ENCODE measurements around the gene LRRC23.

Gene LRRC23

DNA sequence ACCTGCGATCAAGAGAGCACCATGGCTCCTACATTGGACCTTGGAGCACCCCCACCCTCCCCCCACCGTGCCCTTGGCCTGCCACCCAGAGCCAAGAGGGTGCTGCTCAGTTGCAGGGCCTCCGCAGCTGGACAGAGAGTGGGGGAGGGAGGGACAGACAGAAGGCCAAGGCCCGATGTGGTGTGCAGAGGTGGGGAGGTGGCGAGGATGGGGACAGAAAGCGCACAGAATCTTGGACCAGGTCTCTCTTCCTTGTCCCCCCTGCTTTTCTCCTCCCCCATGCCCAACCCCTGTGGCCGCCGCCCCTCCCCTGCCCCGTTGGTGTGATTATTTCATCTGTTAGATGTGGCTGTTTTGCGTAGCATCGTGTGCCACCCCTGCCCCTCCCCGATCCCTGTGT lies 37.2 kb downstream of the LRRC23 start:
- no peaks in the 10 kb centered on the region for H3K27me3 ChIP-seq (replicated peaks)
- in situ Hi-C loops (cut with HindIII; ENCODE audit: low pct_ligation_motif_present, low sequenced_read_pairs) = no loop called here
- H3K27ac ChIP-seq = no peak overlapping the region
- TF ChIP-seq, protein P1, sequence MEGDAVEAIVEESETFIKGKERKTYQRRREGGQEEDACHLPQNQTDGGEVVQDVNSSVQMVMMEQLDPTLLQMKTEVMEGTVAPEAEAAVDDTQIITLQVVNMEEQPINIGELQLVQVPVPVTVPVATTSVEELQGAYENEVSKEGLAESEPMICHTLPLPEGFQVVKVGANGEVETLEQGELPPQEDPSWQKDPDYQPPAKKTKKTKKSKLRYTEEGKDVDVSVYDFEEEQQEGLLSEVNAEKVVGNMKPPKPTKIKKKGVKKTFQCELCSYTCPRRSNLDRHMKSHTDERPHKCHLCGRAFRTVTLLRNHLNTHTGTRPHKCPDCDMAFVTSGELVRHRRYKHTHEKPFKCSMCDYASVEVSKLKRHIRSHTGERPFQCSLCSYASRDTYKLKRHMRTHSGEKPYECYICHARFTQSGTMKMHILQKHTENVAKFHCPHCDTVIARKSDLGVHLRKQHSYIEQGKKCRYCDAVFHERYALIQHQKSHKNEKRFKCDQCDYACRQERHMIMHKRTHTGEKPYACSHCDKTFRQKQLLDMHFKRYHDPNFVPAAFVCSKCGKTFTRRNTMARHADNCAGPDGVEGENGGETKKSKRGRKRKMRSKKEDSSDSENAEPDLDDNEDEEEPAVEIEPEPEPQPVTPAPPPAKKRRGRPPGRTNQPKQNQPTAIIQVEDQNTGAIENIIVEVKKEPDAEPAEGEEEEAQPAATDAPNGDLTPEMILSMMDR (IDR thresholded peaks at IDR 0.05; ENCODE audit: low read depth, low read length, missing control alignments) = no peak
- DNase-seq = no peak
- H3K4me3 ChIP-seq (ENCODE audit: low read depth, low read length) = no peak overlapping the region
- peaks cover 21% of the 10 kb centered on the region for H3K36me3 ChIP-seq (replicated peaks)

- no peaks in the 10 kb centered on the region for H3K27me3 ChIP-seq (replicated peaks)
- H3K27ac ChIP-seq = peak overlapping the region; percentile 93
- DNase-seq = no peak
- H3K4me3 ChIP-seq (ENCODE audit: low read depth, low read length) = no peak overlapping the region
- TF ChIP-seq, protein P1 (IDR thresholded peaks at IDR 0.05; ENCODE audit: low read depth, low read length, missing control alignments) = no peak
- peaks cover 17% of the 10 kb centered on the region for H3K36me3 ChIP-seq (replicated peaks)
- in situ Hi-C loops (cut with HindIII; ENCODE audit: low pct_ligation_motif_present, low sequenced_read_pairs) = no loop called here
Observed at GRCh38 chr12:6942331-6942665, 37.7 kb downstream of the LRRC23 start.

- in situ Hi-C loops (cut with HindIII; ENCODE audit: low pct_ligation_motif_present, low sequenced_read_pairs) = no loop called here
- peak; percentile 94 for DNase-seq
- TF ChIP-seq, protein P1 (IDR thresholded peaks at IDR 0.05; ENCODE audit: low read depth, low read length, missing control alignments) = no peak
Observed at GRCh38 chr12:6943389-6943721, 38.7 kb downstream of the LRRC23 start.

GRCh38 chr12:6943722-6944380 lies 39.2 kb downstream of the LRRC23 start, which contains the start of the genes C12orf57 and RNU7-1:
Gene C12orf57 (plus strand): TSS chr12:6944022. CDS start chr12:6944122, 100 bp downstream.
Gene RNU7-1 (plus strand): TSS chr12:6943816.
- peak within 1 kb of the TSS; percentile 87 for H3K4me3 ChIP-seq (ENCODE audit: low read depth, low read length)
- H3K27me3 ChIP-seq (replicated peaks) = no peaks in the 10 kb centered on the region
- TF ChIP-seq, protein P1 (IDR thresholded peaks at IDR 0.05; ENCODE audit: low read depth, low read length, missing control alignments) = no peak
- peak within 1 kb of the TSS; percentile 93 for H3K27ac ChIP-seq
- DNase-seq = peak; percentile 85
- H3K36me3 ChIP-seq (replicated peaks) = peaks cover 11% of the 10 kb centered on the region
- in situ Hi-C loops (cut with HindIII; ENCODE audit: low pct_ligation_motif_present, low sequenced_read_pairs) = no loop called here

More at GRCh38 chr12:6943389-6943721, 38.7 kb downstream of the LRRC23 start:
- H3K4me3 ChIP-seq (ENCODE audit: low read depth, low read length) = peak overlapping the region; percentile 87
- peak overlapping the region; percentile 93 for H3K27ac ChIP-seq
- no peaks in the 10 kb centered on the region for H3K27me3 ChIP-seq (replicated peaks)
- peaks cover 16% of the 10 kb centered on the region for H3K36me3 ChIP-seq (replicated peaks)

DNA sequence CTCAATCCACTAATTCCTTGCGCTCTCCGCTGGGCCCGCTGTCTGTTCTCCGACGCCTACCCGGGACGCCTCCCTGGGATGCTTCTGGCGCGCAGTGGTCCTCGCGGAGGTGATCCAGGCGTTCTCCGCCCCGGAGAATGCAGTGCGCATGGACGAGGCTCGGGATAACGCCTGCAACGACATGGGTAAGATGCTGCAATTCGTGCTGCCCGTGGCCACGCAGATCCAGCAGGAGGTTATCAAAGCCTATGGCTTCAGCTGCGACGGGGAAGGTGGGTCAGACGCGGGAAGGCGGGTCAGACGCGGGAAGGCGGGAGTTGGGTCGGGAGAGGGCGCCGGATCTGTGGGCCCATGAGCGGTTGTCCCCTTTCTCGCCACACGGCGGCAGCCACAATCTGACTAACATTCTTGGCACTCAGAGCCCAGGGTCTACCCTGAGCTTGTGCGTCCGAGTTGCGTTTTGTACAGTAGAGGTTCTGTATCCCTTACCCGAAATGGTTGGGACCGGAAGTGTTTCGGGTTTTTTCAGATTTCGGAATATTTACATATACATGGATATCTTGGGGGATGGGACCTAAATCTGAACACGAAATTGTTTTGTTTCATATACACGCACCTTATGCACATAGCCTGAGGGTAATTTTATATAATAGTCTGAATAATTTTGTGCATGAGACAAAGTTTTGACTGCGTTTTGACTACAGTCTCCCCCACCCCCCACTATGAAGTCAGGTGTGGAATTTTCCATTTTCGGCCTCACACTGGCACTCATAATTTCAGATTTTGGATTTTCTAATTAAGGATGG lies 40.0 kb downstream of the LRRC23 start:
- Histone ChIP-seq H3K27ac (peak overlapping the region; percentile 93), H3K27me3 (replicated peaks) (no peaks in the 10 kb centered on the region), H3K36me3 (replicated peaks) (peaks cover 7% of the 10 kb centered on the region), H3K4me3 (ENCODE audit: low read depth, low read length) (peak overlapping the region; percentile 87)
- DNase-seq = peak; percentile 92
- TF ChIP-seq, protein P1 (IDR thresholded peaks at IDR 0.05; ENCODE audit: low read depth, low read length, missing control alignments) = peak; percentile 86
- in situ Hi-C loops (cut with HindIII; ENCODE audit: low pct_ligation_motif_present, low sequenced_read_pairs) = no loop called here

All from brain microvascular endothelial cell (primary cell).